Neural cell (in vitro differentiated cells): ENCODE data around the gene COPS6. TPM values are rescaled to one million over a fixed set of nuclear protein-coding genes. Genes with fewer than 3 reads are reported as not detected.

Source experiments
- H2AFZ ChIP-seq: fragments of 200-600, 300-800 bp; sonication (generic), shearing (Covaris generic); 2 replicates; pipeline ENCODE4 v1.6.0; 2014; ENCODE audit warnings: low read depth, mild to moderate bottlenecking, antibody characterized with exemption, low read length, moderate library complexity
- H3F3A ChIP-seq: fragments of 200-600 bp; shearing (Covaris generic); 2 replicates; pipeline ENCODE4 v1.6.1; 2016; ENCODE audit warnings: mild to moderate bottlenecking, moderate library complexity, mixed read lengths, antibody characterized with exemption, low read length; ENCODE audit not compliant: insufficient read depth, poor library complexity, severe bottlenecking
- H3K27ac ChIP-seq: fragments of 200-600, 300-800 bp; sonication (generic), shearing (Covaris generic); 2 replicates; pipeline ENCODE4 v1.5.1; 2014; ENCODE audit warnings: mild to moderate bottlenecking, low read length, moderate library complexity
- H3K27me3 ChIP-seq: fragments of 300-800, 200-600 bp; sonication (generic), shearing (Covaris generic); 2 replicates; pipeline ENCODE4 v1.6.0; 2014; ENCODE audit warnings: mild to moderate bottlenecking, low read depth, low read length, moderate library complexity; ENCODE audit not compliant: insufficient read depth
- H3K36me3 ChIP-seq: fragments of 300-800, 200-600 bp; sonication (generic), shearing (Covaris generic); 2 replicates; pipeline ENCODE4 v1.5.1; 2014; ENCODE audit warnings: mild to moderate bottlenecking, antibody characterized with exemption, low read length, moderate library complexity; ENCODE audit not compliant: insufficient read depth
- H3K4me2 ChIP-seq: fragments of 300-800, 200-600 bp; sonication (generic), shearing (Covaris generic); 2 replicates; pipeline ENCODE4 v1.6.0; 2014; ENCODE audit warnings: mild to moderate bottlenecking, low read length
- H3K4me3 ChIP-seq: fragments of 300-800, 200-600 bp; sonication (generic), shearing (Covaris generic); 2 replicates; pipeline ENCODE4 v1.5.1; 2014; ENCODE audit warnings: mild to moderate bottlenecking, low read length, moderate library complexity
- H3K79me2 ChIP-seq: fragments of 200-600 bp; shearing (Covaris generic); replicated peaks from 2 replicates; pipeline ENCODE4 v1.6.0; 2014; ENCODE audit warnings: mild to moderate bottlenecking, low read length, moderate library complexity; ENCODE audit not compliant: insufficient read depth
- H3K9ac ChIP-seq: fragments of 300-800, 200-600 bp; sonication (generic), shearing (Covaris generic); 2 replicates; pipeline ENCODE4 v1.6.1; 2016; ENCODE audit warnings: mild to moderate bottlenecking, low read length, mixed read lengths
- H3K9me2 ChIP-seq: fragments of 200-600 bp; shearing (Covaris generic); 2 replicates; pipeline ENCODE4 v1.6.1; 2016; ENCODE audit warnings: mild to moderate bottlenecking, low read length, mixed read lengths; ENCODE audit not compliant: insufficient read depth
- H3K9me3 ChIP-seq: fragments of 200-600, 300-800 bp; sonication (generic), shearing (Covaris generic); 2 replicates; pipeline ENCODE4 v1.6.1; 2016; ENCODE audit warnings: mild to moderate bottlenecking, mixed run types, low read length, moderate library complexity, mixed read lengths
- H4K20me1 ChIP-seq: fragments of 200-600 bp; shearing (Covaris generic); 2 replicates; pipeline ENCODE4 v1.6.1; 2016; ENCODE audit warnings: mild to moderate bottlenecking, mixed run types; ENCODE audit not compliant: insufficient read depth
- CTCF ChIP-seq: fragments of 450-650 bp; IDR thresholded peaks from 2 replicates; pipeline ENCODE4 v1.5.1; 2014; ENCODE audit warnings: antibody characterized with exemption, mild to moderate bottlenecking, moderate library complexity; ENCODE audit not compliant: poor library complexity, severe bottlenecking
- EP300 ChIP-seq: fragments of 450-650 bp; conservative IDR thresholded peaks from 2 replicates; pipeline ENCODE4 v1.6.1; 2014; ENCODE audit warnings: antibody characterized with exemption, mild to moderate bottlenecking, moderate library complexity; ENCODE audit not compliant: poor library complexity, severe bottlenecking
- EZH2 ChIP-seq: fragments of 200-600, 300-800 bp; shearing (Covaris generic), sonication (generic); IDR thresholded peaks from 2 replicates; pipeline ENCODE4 v1.6.1; 2014; ENCODE audit warnings: antibody characterized with exemption, low read length, borderline replicate concordance, mild to moderate bottlenecking; ENCODE audit not compliant: insufficient read depth, poor library complexity, severe bottlenecking
- MXI1 ChIP-seq: fragments of 450-650 bp; conservative IDR thresholded peaks from 2 replicates; pipeline ENCODE4 v1.6.1; 2014; ENCODE audit warnings: antibody characterized with exemption, mild to moderate bottlenecking; ENCODE audit not compliant: poor library complexity, severe bottlenecking
- POLR2AphosphoS5 ChIP-seq: IDR thresholded peaks from 2 replicates; pipeline ENCODE4 v1.6.1; 2012
- RAD21 ChIP-seq: fragments of 450-650 bp; conservative IDR thresholded peaks from 2 replicates; pipeline ENCODE4 v1.6.1; 2014; ENCODE audit warnings: antibody characterized with exemption, mild to moderate bottlenecking, moderate library complexity
- REST ChIP-seq: IDR thresholded peaks from 2 replicates; pipeline ENCODE4 v1.6.1; 2012; ENCODE audit warnings: borderline replicate concordance
- SMC3 ChIP-seq: fragments of 450-650 bp; conservative IDR thresholded peaks from 2 replicates; pipeline ENCODE4 v1.6.1; 2014; ENCODE audit warnings: antibody characterized with exemption, mild to moderate bottlenecking, moderate library complexity; ENCODE audit not compliant: poor library complexity
- TAF1 ChIP-seq: IDR thresholded peaks from 2 replicates; pipeline ENCODE4 v1.6.1; 2012; ENCODE audit warnings: low read depth
- polyA plus RNA-seq: library from polyadenylated mRNA; depleted of rRNA; stranded (reverse); fragments of >200 nt; gene quantifications from 2 replicates; pipeline ENCODE4 v1.2.3, GENCODE V29; 2014

The COPS6 gene
- polyA plus RNA-seq, 1 donor from 2014 or later, result 57.1 TPM

- Histone ChIP-seq H3K9me3 (no peaks in the 10 kb centered on the region), H3K27ac (no peak overlapping the region), H3K36me3 (peaks cover 8% of the 10 kb centered on the region), H3K9me2 (no peaks in the 10 kb centered on the region), H3K4me2 (no peak overlapping the region), H2AFZ (no peak overlapping the region), H3K27me3 (no peaks in the 10 kb centered on the region), H3K4me3 (no peak overlapping the region), H3K9ac (no peak overlapping the region), H3F3A (peaks cover 6% of the 10 kb centered on the region), H3K79me2 (peaks cover 4% of the 10 kb centered on the region), H4K20me1 (no peaks in the 10 kb centered on the region)
- TF ChIP-seq POLR2AphosphoS5, result no peak
- TF ChIP-seq SMC3, result no peak
- no peak for TF ChIP-seq EP300
- no peak for TF ChIP-seq EZH2
- no peak for TF ChIP-seq TAF1
- TF ChIP-seq CTCF, result no peak
- no peak for TF ChIP-seq MXI1
- TF ChIP-seq RAD21, result no peak
- TF ChIP-seq REST, result no peak
These were observed 33.8 kb downstream of the COPS6 start for GRCh38 chr7:100122568-100122967.

GRCh38 chr7:100124301-100125230, 35.8 kb downstream of the COPS6 start:
- Histone ChIP-seq H2AFZ (no peak overlapping the region), H3K27ac (no peak overlapping the region), H3K9me2 (no peaks in the 10 kb centered on the region), H4K20me1 (no peaks in the 10 kb centered on the region), H3K4me2 (no peak overlapping the region), H3K79me2 (peaks cover 4% of the 10 kb centered on the region), H3K27me3 (no peaks in the 10 kb centered on the region), H3F3A (peaks cover 3% of the 10 kb centered on the region), H3K4me3 (no peak overlapping the region), H3K36me3 (peaks cover 8% of the 10 kb centered on the region), H3K9me3 (no peaks in the 10 kb centered on the region), H3K9ac (no peak overlapping the region)
- no peak for TF ChIP-seq POLR2AphosphoS5
- TF ChIP-seq REST, result no peak
- no peak for TF ChIP-seq RAD21
- no peak for TF ChIP-seq MXI1
- TF ChIP-seq TAF1, result no peak
- TF ChIP-seq SMC3, result no peak
- TF ChIP-seq CTCF, result no peak
- TF ChIP-seq EZH2, result no peak
- no peak for TF ChIP-seq EP300
